Stimulated activated CD4-positive, alpha-beta T cell treated with anti-CD3 and anti-CD28 coated beads, Interleukin-4, amount 100 ng/mL, for 4 hours (primary cell): ENCODE measurements around the gene C10orf105.

Experiments used
- DNase-seq, 2 experiments: peaks; one replicate each; pipeline ENCODE4 v3.0.0-alpha.2; 2020

The C10orf105 gene

GRCh38 chr10:71671994-71672946 lies 47.3 kb downstream of the C10orf105 start:
- no peak for DNase-seq

GRCh38 chr10:71667387-71667752 lies 52.2 kb downstream of the C10orf105 start:
- DNase-seq, result no peak

- no peak for DNase-seq
These were observed 52.8 kb downstream of the C10orf105 start for GRCh38 chr10:71666639-71667386.

- no peak for DNase-seq
These were observed 54.1 kb downstream of the C10orf105 start for GRCh38 chr10:71665456-71665855.

- no peak for DNase-seq
These were observed 55.0 kb downstream of the C10orf105 start for GRCh38 chr10:71664585-71664984.

GRCh38 chr10:71663311-71663710 lies 56.3 kb downstream of the C10orf105 start:
- DNase-seq, result no peak

- no peak for DNase-seq
These were observed 57.7 kb downstream of the C10orf105 start for GRCh38 chr10:71661779-71662336.
